K562 (cell line): ENCODE data around the gene USP14. TPM values are rescaled to one million over a fixed set of nuclear protein-coding genes. Genes with fewer than 3 reads are reported as not detected.

Experiments used
- ATF3 ChIP-seq, 2 experiments: fragments of 450-650 bp in 1 of 2; sonication (generic) in 1 of 2; formaldehyde crosslinking in 1 of 2; IDR thresholded peaks in 1 of 2; conservative IDR thresholded peaks in 1 of 2; 2 replicates each; pipeline versions ENCODE4 v1.6.1 to v1.8.1; 2016 to 2023; ENCODE audit warnings: mild to moderate bottlenecking in 2 of 2, moderate library complexity in 2 of 2, inconsistent platforms in 1 of 2, missing genetic modification reagents in 1 of 2
- BMI1 ChIP-seq: fragments of 150-350 bp; IDR thresholded peaks from 2 replicates; pipeline ENCODE4 v1.6.1; 2014; ENCODE audit warnings: low read length
- C11orf30 ChIP-seq: fragments of 450-650 bp; IDR thresholded peaks from 2 replicates; pipeline ENCODE4 v1.6.1; 2016; ENCODE audit warnings: low read depth, mild to moderate bottlenecking
- CAMTA2 ChIP-seq: fragments of 250-450 bp; sonication (Bioruptor Pico); conservative IDR thresholded peaks from 2 replicates; pipeline ENCODE4 v1.5.1; 2022
- CBX2 ChIP-seq: fragments of 200-600 bp; sonication (generic); IDR thresholded peaks from one replicate; pipeline ENCODE4 v1.6.1; 2012; ENCODE audit warnings: mild to moderate bottlenecking, low read length, inconsistent platforms; ENCODE audit not compliant: insufficient read depth, poor library complexity, severe bottlenecking
- CEBPB ChIP-seq: fragments of 450-650 bp; IDR thresholded peaks from 2 replicates; pipeline ENCODE4 v1.6.1; 2016; ENCODE audit warnings: missing genetic modification characterization, missing compliant biosample characterization
- E4F1 ChIP-seq: fragments of 250-450 bp; sonication (Bioruptor Pico); IDR thresholded peaks from 2 replicates; pipeline ENCODE4 v1.5.0; 2021; ENCODE audit warnings: mild to moderate bottlenecking, borderline replicate concordance
- EHMT2 ChIP-seq: fragments of 450-650 bp; IDR thresholded peaks from 2 replicates; pipeline ENCODE4 v1.6.1; 2018; ENCODE audit warnings: antibody characterized with exemption
- ESRRB ChIP-seq: fragments of 250-450 bp; sonication (Bioruptor Pico); IDR thresholded peaks from 2 replicates; pipeline ENCODE4 v1.5.0; 2020; ENCODE audit warnings: mild to moderate bottlenecking, moderate library complexity, borderline replicate concordance
- FOSL1 ChIP-seq: fragments of 200-800 bp; sonication (Bioruptor generic); conservative IDR thresholded peaks from 2 replicates; pipeline ENCODE4 v1.6.1; 2016; ENCODE audit warnings: missing genetic modification characterization, missing compliant biosample characterization
- FOXM1 ChIP-seq, 2 experiments: fragments of 450-650 bp in 1 of 2; sonication (generic) in 1 of 2; formaldehyde crosslinking in 1 of 2; IDR thresholded peaks; 2 replicates each; pipeline versions ENCODE4 v1.6.1 to v1.9.0; 2017 to 2022; ENCODE audit warnings: low read depth in 2 of 2, mild to moderate bottlenecking in 2 of 2, missing genetic modification reagents in 1 of 2, moderate library complexity in 1 of 2
- GTF2A2 ChIP-seq: IDR thresholded peaks from 2 replicates; pipeline ENCODE4 v1.6.1; 2016; ENCODE audit warnings: mild to moderate bottlenecking, missing genetic modification characterization, missing compliant biosample characterization
- MEF2D ChIP-seq: conservative IDR thresholded peaks from 2 replicates; pipeline ENCODE4 v1.6.1; 2016; ENCODE audit warnings: low read depth, missing genetic modification characterization, missing compliant biosample characterization
- PRMT5 ChIP-seq: sonication (generic); formaldehyde crosslinking; IDR thresholded peaks from 2 replicates; pipeline ENCODE4 v1.5.0; 2020; ENCODE audit warnings: missing genetic modification reagents
- RBM39 ChIP-seq: fragments of 200-400 bp; formaldehyde crosslinking; optimal IDR thresholded peaks from 2 replicates; pipeline ENCODE3; 2018; ENCODE audit warnings: low read depth, low read length
- SETDB1 ChIP-seq: IDR thresholded peaks from one replicate; pipeline ENCODE4 v1.6.1; 2012; ENCODE audit warnings: low read length, control low read depth, inconsistent platforms
- TEAD2 ChIP-seq: fragments of 450-650 bp; IDR thresholded peaks from 2 replicates; pipeline ENCODE4 v1.6.1; 2016; ENCODE audit warnings: missing genetic modification characterization, control low read depth, missing compliant biosample characterization
- ZC3H8 ChIP-seq: fragments of 450-650 bp; IDR thresholded peaks from 2 replicates; pipeline ENCODE4 v1.6.1; 2017
- ZFP36 ChIP-seq: fragments of 150-350 bp; IDR thresholded peaks from 2 replicates; pipeline ENCODE4 v1.6.1; 2018; ENCODE audit warnings: low read length, low read depth; ENCODE audit not compliant: partially characterized antibody
- ZNF316 ChIP-seq: fragments of 450-650 bp; IDR thresholded peaks from 2 replicates; pipeline ENCODE4 v1.6.1; 2016
- polyA plus RNA-seq, 8 experiments: library from polyadenylated mRNA; depleted of rRNA in 4 of 8; stranded (reverse) in 5 of 8; unstranded in 3 of 8; fragments of >200 nt; fragmentation: Nextera tagmentation in 2 of 8; fragmentation: Illumina TruSeq in 1 of 8; extraction: Ambion mirVana in 2 of 8; extraction: Trizol in 1 of 8; gene quantifications; 2 replicates each; pipeline versions ENCODE4 v1.2.1 to v1.2.3, GENCODE V29; 2011 to 2014; ENCODE audit warnings: inconsistent platforms in 1 of 8, missing spikeins in 1 of 8
- total RNA-seq, 7 experiments: library from RNA; depleted of rRNA in 6 of 7; stranded (reverse); fragments of >200 nt in 6 of 7; fragmentation: Illumina TruSeq in 2 of 7; extraction: Trizol in 2 of 7; gene quantifications; 2 replicates each; pipeline versions ENCODE4 v1.2.1 to v1.2.3, GENCODE V29; 2011 to 2021; ENCODE audit warnings: low replicate concordance in 1 of 7

The USP14 gene
- total and polyA plus RNA-seq, 9 of the 15 experiments (the other 6 are each of a cell fraction or from before 2014, with no cell fraction given), result 18.7 to 129 (median 40.3) TPM

- peak; percentile 68 for TF ChIP-seq CEBPB
- no peak for TF ChIP-seq E4F1 (CRISPR knock-in tag)
- no peak for TF ChIP-seq ZFP36
- no peak for TF ChIP-seq TEAD2 (tag)
- no peak for TF ChIP-seq GTF2A2
- peak; percentile 67 for TF ChIP-seq C11orf30
- no peak for TF ChIP-seq CAMTA2
- no peak for TF ChIP-seq EHMT2
- TF ChIP-seq BMI1, result no peak
- TF ChIP-seq PRMT5 (CRISPR knock-in tag), result no peak
- TF ChIP-seq ZNF316, result peak; percentile 67
- no peak for TF ChIP-seq CBX2
- no peak for TF ChIP-seq SETDB1
- TF ChIP-seq ZC3H8, result no peak
- TF ChIP-seq FOSL1 (tag), result 0 out of 2 replicates have a peak, but pooled peaks have one; percentile 34
- TF ChIP-seq ESRRB (CRISPR knock-in tag), result no peak
- peak; percentile 29; the same call in 1 of the 2 replicates for TF ChIP-seq ATF3 (IDR thresholded peaks at IDR 0.05)
- no peak for TF ChIP-seq ATF3 (CRISPR knock-in tag; conservative IDR thresholded peaks at IDR 0.05)
- TF ChIP-seq FOXM1 (IDR thresholded peaks at IDR 0.05; ENCODE audit: low read depth), result no peak
- TF ChIP-seq FOXM1 (CRISPR knock-in tag; IDR thresholded peaks at IDR 0.05; ENCODE audit: low read depth), result no peak
- TF ChIP-seq MEF2D (tag), result no peak
- TF ChIP-seq RBM39, result no peak
Observed at GRCh38 chr18:156514-157230, 1.7 kb upstream of the USP14 start (continued).
